Karpas-422 (cell line): ENCODE results near the gene NSD1. TPM values are rescaled to one million over a fixed set of nuclear protein-coding genes. Genes with fewer than 3 reads are reported as not detected.
A peak's percentile ranks its signal among the peaks of the same experiment; 100 is the strongest.

Source experiments
- DNase-seq: peaks from one replicate; pipeline ENCODE4 v3.0.0-alpha.2; 2015
- H2AFZ ChIP-seq: fragments of 200-600 bp; sonication (generic); 2 replicates; pipeline ENCODE4 v1.6.1; 2014; ENCODE audit warnings: antibody characterized with exemption, low read length, mixed read lengths
- H3K27ac ChIP-seq: fragments of 200-600 bp; sonication (generic); 2 replicates; pipeline ENCODE4 v1.5.1; 2014; ENCODE audit warnings: mild to moderate bottlenecking, low read length, moderate library complexity
- H3K27me3 ChIP-seq: fragments of 200-600 bp; sonication (generic); 2 replicates; pipeline ENCODE4 v1.6.1; 2014; ENCODE audit warnings: low read length, mixed read lengths
- H3K36me3 ChIP-seq: fragments of 200-600 bp; sonication (generic); 2 replicates; pipeline ENCODE4 v1.6.1; 2014; ENCODE audit warnings: low read length, mixed read lengths; ENCODE audit not compliant: insufficient read depth
- H3K4me1 ChIP-seq: fragments of 200-600 bp; sonication (generic); 2 replicates; pipeline ENCODE4 v1.6.1; 2014; ENCODE audit warnings: mild to moderate bottlenecking, low read length, mixed read lengths
- H3K4me2 ChIP-seq: fragments of 200-600 bp; sonication (generic); 2 replicates; pipeline ENCODE4 v1.6.1; 2014; ENCODE audit warnings: low read length, low read depth, mild to moderate bottlenecking; ENCODE audit not compliant: poor library complexity, severe bottlenecking
- H3K4me3 ChIP-seq: fragments of 200-600 bp; sonication (generic); 2 replicates; pipeline ENCODE4 v1.5.1; 2014; ENCODE audit warnings: mild to moderate bottlenecking, antibody characterized with exemption, low read length, mixed read lengths
- H3K79me2 ChIP-seq: fragments of 200-600 bp; sonication (generic); 2 replicates; pipeline ENCODE4 v1.6.1; 2014; ENCODE audit warnings: mild to moderate bottlenecking, low read length, mixed read lengths
- H3K9ac ChIP-seq: fragments of 200-600 bp; sonication (generic); 2 replicates; pipeline ENCODE4 v1.6.0; 2014; ENCODE audit warnings: low read length
- H3K9me2 ChIP-seq: fragments of 200-600 bp; sonication (generic), shearing (Covaris generic); replicated peaks from 2 replicates; pipeline ENCODE4 v1.6.0; 2014; ENCODE audit warnings: mild to moderate bottlenecking, low read length, moderate library complexity; ENCODE audit not compliant: insufficient read depth
- H3K9me3 ChIP-seq: fragments of 300-700, 200-600 bp; sonication (generic); 2 replicates; pipeline ENCODE4 v1.6.1; 2014; ENCODE audit warnings: low read length, mixed read lengths
- H4K20me1 ChIP-seq: fragments of 200-600 bp; sonication (generic); 2 replicates; pipeline ENCODE4 v1.6.1; 2014; ENCODE audit warnings: mild to moderate bottlenecking, antibody characterized with exemption, low read length, low read depth; ENCODE audit not compliant: insufficient read depth
- total RNA-seq: library from RNA; depleted of rRNA; stranded (reverse); fragments of >200 nt; shearing (Covaris generic); gene quantifications from 2 replicates; pipeline ENCODE4 v1.2.3, GENCODE V29; 2014; ENCODE audit warnings: low replicate concordance

Gene NSD1
- total RNA-seq, 1 experiment from 2014 or later, result 70.9 TPM

DNA sequence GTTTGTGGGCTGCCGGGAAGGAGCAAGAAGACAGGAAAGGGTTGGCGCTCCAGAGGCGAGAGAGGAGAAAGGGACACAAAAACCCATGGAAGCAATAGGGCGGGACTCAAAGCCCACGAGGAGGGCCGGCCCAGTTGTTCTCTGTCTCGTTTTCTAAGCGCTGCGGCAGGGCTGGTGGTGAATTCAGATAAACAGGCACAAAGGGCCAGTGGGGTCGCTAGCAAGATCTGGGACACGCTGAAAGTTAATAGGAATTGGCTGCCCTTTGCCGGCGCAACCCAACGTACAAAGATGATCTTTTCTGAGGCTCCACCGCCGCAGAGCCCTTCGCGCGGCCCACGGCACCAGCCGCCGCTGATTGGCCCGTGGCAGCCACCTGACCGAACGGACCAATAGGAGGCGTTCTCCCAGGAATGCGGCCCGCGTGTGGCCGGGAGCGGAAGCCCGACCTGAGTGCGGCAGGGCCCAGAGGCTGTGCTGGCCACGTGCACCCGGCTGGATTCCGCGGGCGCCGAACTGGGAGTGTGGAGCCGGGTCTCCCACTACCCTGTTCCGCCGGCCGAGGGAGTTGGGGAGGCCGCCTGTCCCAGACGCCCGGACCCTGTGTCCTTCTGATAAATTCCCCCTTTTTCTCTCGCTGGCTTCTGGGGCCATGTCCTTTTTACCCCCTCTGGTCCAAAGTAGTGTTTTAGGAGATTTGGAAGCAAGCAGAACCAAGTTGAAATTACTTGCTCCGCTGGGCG, 16.8 kb upstream of the NSD1 start:
- Histone ChIP-seq H4K20me1 (no peaks in the 10 kb centered on the region), H3K36me3 (no peaks in the 10 kb centered on the region), H3K9me3 (no peaks in the 10 kb centered on the region), H3K9ac (no peak overlapping the region), H3K27me3 (no peaks in the 10 kb centered on the region), H3K9me2 (no peaks in the 10 kb centered on the region), H2AFZ (no peak overlapping the region), H3K4me3 (no peak overlapping the region), H3K79me2 (no peaks in the 10 kb centered on the region), H3K27ac (no peak overlapping the region), H3K4me2 (no peak overlapping the region), H3K4me1 (peaks cover under 1% of the 10 kb centered on the region; the same call in 1 of the 2 replicates)
- DNase-seq, result no peak

DNA sequence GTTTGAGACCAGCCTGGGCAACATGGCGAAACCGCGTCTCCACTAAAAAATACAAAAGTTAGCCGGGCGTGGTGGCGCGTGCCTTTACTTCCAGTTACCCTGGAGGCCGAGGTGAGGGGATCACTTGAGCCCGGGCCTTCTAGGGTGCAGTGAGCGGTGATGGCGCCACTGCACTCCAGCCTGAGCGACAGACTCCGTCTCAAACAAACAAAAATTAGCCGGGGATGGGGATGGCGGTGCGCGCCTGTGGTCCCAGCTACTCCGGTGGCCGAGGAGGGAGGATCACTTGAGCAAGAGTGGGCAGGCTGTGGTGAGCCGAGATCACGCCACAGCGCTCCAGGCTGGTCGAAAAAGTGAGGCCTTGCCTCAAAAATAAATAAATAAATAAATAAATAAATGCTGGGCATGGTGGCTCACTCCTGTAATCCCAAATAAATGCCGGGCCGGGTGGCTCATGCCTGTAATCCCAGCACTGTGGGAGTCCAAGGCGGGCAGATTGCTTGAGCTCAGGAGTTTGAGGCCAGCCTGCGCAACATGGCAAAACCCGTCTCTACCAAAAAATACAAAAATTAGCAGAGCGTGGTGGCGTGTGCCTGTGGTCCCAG, 16.0 kb upstream of the NSD1 start:
- DNase-seq, result no peak
- Histone ChIP-seq H3K27me3 (no peaks in the 10 kb centered on the region), H3K4me2 (no peak overlapping the region), H3K9me2 (no peaks in the 10 kb centered on the region), H4K20me1 (no peaks in the 10 kb centered on the region), H3K36me3 (no peaks in the 10 kb centered on the region), H3K4me3 (no peak overlapping the region), H2AFZ (no peak overlapping the region), H3K27ac (no peak overlapping the region), H3K9me3 (no peaks in the 10 kb centered on the region), H3K9ac (no peak overlapping the region), H3K79me2 (no peaks in the 10 kb centered on the region), H3K4me1 (no peaks in the 10 kb centered on the region)

DNA sequence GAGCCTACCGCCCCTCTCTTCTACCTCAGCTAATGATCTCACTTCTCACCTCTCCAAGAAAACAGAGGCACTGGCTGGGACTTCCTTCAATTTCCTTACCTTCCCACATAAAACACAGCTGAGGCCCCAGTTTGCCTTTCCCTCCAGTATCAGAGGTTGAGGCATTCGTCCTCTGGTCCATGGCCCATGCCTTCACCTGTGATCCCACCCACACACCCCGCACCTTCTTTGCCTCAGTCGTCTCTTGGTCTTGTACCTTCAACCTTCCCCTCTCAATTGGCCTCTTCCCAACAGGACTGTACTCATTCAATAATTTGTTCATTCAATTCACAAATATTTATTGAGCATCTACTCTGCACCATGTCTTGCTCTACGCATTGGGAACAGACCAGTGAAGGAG, 11.0 kb upstream of the NSD1 start:
- peaks cover 13% of the 10 kb centered on the region for H3K4me1 ChIP-seq
- H3K4me3 ChIP-seq, result no peak overlapping the region
- H3K27ac ChIP-seq, result no peak overlapping the region
- no peaks in the 10 kb centered on the region for H4K20me1 ChIP-seq
- no peaks in the 10 kb centered on the region for H3K36me3 ChIP-seq
- H3K27me3 ChIP-seq, result no peaks in the 10 kb centered on the region
- DNase-seq, result no peak
- no peak overlapping the region for H3K4me2 ChIP-seq
- H3K9ac ChIP-seq, result no peak overlapping the region
- no peak overlapping the region for H2AFZ ChIP-seq
- H3K9me2 ChIP-seq, result no peaks in the 10 kb centered on the region
- no peaks in the 10 kb centered on the region for H3K79me2 ChIP-seq
- no peaks in the 10 kb centered on the region for H3K9me3 ChIP-seq

DNA sequence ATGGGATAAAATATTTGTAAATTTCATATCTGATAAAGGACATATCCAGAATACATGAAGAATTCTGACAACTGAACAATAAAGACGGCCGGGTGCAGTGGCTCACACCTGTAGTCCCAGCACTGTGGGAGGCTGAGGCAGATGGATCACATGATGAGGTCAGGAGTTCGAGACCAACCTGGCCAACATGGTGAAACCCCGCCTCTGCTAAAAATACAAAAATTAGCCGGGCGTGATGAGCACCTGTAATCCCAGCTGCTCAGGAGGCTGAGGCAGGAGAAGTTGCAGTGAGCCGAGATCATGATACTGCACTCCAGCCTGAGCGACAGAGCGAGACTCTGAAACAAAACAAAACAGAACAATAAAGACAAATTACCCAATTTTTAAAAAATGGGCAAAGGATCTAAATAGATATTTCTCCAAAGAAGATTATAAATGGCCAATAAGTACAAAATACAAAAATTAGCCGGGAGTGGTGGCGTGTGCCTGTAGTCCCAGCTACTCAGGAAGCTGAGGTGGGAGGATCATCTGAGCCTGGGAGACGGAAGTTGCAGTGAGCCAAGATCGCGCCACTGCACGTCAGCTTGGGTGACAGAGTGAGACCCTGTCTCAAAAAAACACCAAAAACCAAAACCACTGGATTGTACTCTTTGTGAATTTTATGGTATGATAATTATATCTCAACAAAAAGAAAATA, 9.6 kb upstream of the NSD1 start:
- no peaks in the 10 kb centered on the region for H3K36me3 ChIP-seq
- no peaks in the 10 kb centered on the region for H4K20me1 ChIP-seq
- no peak overlapping the region for H3K9ac ChIP-seq
- no peak overlapping the region for H3K27ac ChIP-seq
- DNase-seq, result peak; percentile 54
- peak overlapping the region; percentile 14; the same call in 1 of the 2 replicates for H3K4me3 ChIP-seq
- H3K9me2 ChIP-seq, result no peaks in the 10 kb centered on the region
- peaks cover 13% of the 10 kb centered on the region for H3K4me1 ChIP-seq
- no peaks in the 10 kb centered on the region for H3K9me3 ChIP-seq
- peak overlapping the region; percentile 51; the same call in 1 of the 2 replicates for H2AFZ ChIP-seq
- peak overlapping the region; percentile 40 for H3K4me2 ChIP-seq
- no peaks in the 10 kb centered on the region for H3K27me3 ChIP-seq
- H3K79me2 ChIP-seq, result no peaks in the 10 kb centered on the region

DNA sequence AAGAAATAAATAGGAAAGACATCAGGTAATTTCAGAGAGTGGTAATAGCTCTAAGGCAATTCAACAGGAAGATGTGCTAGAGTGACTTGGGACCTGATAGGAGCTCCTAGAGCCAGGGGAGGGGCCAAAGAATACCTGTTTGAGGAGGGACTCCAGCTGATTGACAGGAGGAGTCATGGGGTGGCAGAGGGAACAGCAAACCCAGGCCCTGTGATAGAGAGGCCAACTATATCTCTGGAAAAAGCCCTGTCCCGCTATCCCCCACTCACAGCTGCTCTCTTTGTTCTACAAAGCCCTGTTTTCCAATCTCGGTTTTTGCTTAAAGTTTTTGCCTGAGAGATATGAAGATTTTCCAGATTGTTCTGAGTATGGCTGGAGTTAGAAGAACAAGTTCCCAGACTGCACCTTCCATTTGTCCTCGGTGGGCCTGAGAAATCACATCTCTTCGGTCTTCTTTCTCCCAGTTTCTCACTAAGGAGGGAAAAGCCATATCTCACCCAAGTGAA, 9.0 kb upstream of the NSD1 start:
- peak overlapping the region; percentile 40 for H3K4me2 ChIP-seq
- H3K4me3 ChIP-seq, result peak overlapping the region; percentile 14; the same call in 1 of the 2 replicates
- H4K20me1 ChIP-seq, result no peaks in the 10 kb centered on the region
- no peaks in the 10 kb centered on the region for H3K9me2 ChIP-seq
- peak overlapping the region; percentile 51 for H2AFZ ChIP-seq
- DNase-seq, result peak; percentile 75
- no peaks in the 10 kb centered on the region for H3K36me3 ChIP-seq
- no peak overlapping the region for H3K27ac ChIP-seq
- no peaks in the 10 kb centered on the region for H3K79me2 ChIP-seq
- peaks cover 13% of the 10 kb centered on the region for H3K4me1 ChIP-seq
- no peaks in the 10 kb centered on the region for H3K27me3 ChIP-seq
- no peaks in the 10 kb centered on the region for H3K9me3 ChIP-seq
- 0 out of 2 replicates have a peak overlapping the region, but pooled peaks have one; percentile 6 for H3K9ac ChIP-seq

DNA sequence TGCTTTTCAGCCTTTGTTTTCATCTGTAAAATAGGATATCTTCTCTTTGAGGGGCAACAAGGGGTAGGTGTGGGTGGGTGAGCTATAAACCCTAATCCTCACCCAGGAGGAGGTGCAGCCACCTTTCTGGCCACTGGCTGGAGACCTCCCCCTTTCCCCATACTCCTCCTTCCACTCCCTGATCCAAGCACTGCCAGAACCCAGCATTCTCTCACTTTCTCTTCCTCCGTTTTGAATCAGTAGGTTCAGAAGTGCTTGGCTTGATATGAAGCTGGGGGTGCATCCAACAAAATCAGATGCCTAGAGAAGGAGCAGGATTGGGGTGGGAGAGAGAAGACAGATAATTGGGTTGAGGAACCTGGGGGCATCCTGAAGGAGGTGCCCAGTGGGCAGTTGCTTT, 6.8 kb upstream of the NSD1 start:
- Histone ChIP-seq H3K9ac (no peak overlapping the region), H3K9me3 (no peaks in the 10 kb centered on the region), H3K4me2 (no peak overlapping the region), H2AFZ (no peak overlapping the region), H3K4me1 (peaks cover 13% of the 10 kb centered on the region), H3K79me2 (no peaks in the 10 kb centered on the region), H4K20me1 (no peaks in the 10 kb centered on the region), H3K36me3 (no peaks in the 10 kb centered on the region), H3K27ac (no peak overlapping the region), H3K9me2 (no peaks in the 10 kb centered on the region), H3K4me3 (no peak overlapping the region), H3K27me3 (no peaks in the 10 kb centered on the region)
- DNase-seq, result no peak

DNA sequence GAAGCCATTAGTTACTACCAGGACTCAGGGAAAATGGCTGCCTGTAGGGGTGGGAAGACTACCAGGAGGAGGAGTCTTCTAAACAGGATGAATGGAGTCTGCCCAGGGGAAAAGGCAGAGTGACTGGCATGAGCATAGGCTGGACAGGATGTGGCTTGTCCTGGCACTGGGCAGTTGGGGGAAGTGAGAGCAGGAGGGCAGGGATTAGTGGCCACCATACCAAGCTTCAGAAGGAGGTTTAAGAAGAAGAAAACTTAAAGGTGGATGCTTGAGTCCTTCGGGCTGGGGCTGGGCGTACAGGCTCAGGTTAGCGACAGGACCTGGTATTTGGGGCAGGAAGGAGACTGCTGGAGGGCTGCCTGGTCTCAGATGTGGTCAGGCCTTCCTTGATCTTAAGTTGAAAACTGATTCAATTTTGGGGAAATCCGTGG, 5.0 kb upstream of the NSD1 start:
- H3K4me3 ChIP-seq, result no peak overlapping the region
- no peaks in the 10 kb centered on the region for H4K20me1 ChIP-seq
- H3K27ac ChIP-seq, result no peak overlapping the region
- no peak overlapping the region for H2AFZ ChIP-seq
- H3K4me1 ChIP-seq, result peaks cover 20% of the 10 kb centered on the region
- no peak overlapping the region for H3K4me2 ChIP-seq
- no peak for DNase-seq
- H3K27me3 ChIP-seq, result no peaks in the 10 kb centered on the region
- H3K79me2 ChIP-seq, result no peaks in the 10 kb centered on the region
- H3K9ac ChIP-seq, result no peak overlapping the region
- no peaks in the 10 kb centered on the region for H3K9me3 ChIP-seq
- no peaks in the 10 kb centered on the region for H3K36me3 ChIP-seq
- H3K9me2 ChIP-seq, result no peaks in the 10 kb centered on the region
